ENCODE results near the gene GALNT17.

GRCh38 chr7:71705901-71706596 lies 574.1 kb downstream of the GALNT17 start:
- TF ChIP-seq, protein P1, sequence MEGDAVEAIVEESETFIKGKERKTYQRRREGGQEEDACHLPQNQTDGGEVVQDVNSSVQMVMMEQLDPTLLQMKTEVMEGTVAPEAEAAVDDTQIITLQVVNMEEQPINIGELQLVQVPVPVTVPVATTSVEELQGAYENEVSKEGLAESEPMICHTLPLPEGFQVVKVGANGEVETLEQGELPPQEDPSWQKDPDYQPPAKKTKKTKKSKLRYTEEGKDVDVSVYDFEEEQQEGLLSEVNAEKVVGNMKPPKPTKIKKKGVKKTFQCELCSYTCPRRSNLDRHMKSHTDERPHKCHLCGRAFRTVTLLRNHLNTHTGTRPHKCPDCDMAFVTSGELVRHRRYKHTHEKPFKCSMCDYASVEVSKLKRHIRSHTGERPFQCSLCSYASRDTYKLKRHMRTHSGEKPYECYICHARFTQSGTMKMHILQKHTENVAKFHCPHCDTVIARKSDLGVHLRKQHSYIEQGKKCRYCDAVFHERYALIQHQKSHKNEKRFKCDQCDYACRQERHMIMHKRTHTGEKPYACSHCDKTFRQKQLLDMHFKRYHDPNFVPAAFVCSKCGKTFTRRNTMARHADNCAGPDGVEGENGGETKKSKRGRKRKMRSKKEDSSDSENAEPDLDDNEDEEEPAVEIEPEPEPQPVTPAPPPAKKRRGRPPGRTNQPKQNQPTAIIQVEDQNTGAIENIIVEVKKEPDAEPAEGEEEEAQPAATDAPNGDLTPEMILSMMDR (conservative IDR thresholded peaks at IDR 0.05; ENCODE audit: low read length) = no peak
- TF ChIP-seq EZH2phosphoT487 (IDR thresholded peaks at IDR 0.05; ENCODE audit: borderline replicate concordance) = no peak

Data from Loucy (cell line).